Urinary bladder (tissue), 4 donors: Measurements from ENCODE around the gene HTRA3. TPM values are rescaled to one million over a fixed set of nuclear protein-coding genes. Genes with fewer than 3 reads are reported as not detected.

ENCODE experiments used
- DNase-seq: peaks from one replicate; pipeline ENCODE4 v3.0.0-alpha.2; 2015; ENCODE audit errors: extremely low spot score
- H3K27ac ChIP-seq: one replicate; pipeline ENCODE4 v1.5.1; 2013; ENCODE audit warnings: low read depth, mild to moderate bottlenecking, moderate library complexity
- H3K36me3 ChIP-seq: one replicate; pipeline ENCODE4 v1.6.1; 2013; ENCODE audit warnings: mild to moderate bottlenecking, moderate library complexity; ENCODE audit not compliant: insufficient read depth
- H3K4me1 ChIP-seq: one replicate; pipeline ENCODE4 v1.6.1; 2013; ENCODE audit warnings: mild to moderate bottlenecking, moderate library complexity; ENCODE audit not compliant: insufficient read depth
- H3K4me3 ChIP-seq: one replicate; pipeline ENCODE4 v1.5.1; 2013; ENCODE audit warnings: low read depth, low read length
- WGBS: extraction: QIAGEN DNeasy Blood & Tissue Kit; methylation state at CpG from one replicate; pipeline ENCODE4 v1.1.7; 2013; 5-methylcytosine and 5-hydroxymethylcytosine counted together
- polyA plus RNA-seq: library from polyadenylated mRNA; stranded (reverse); fragments of 200-250 nt; gene quantifications from one replicate; pipeline ENCODE4 v1.2.3, GENCODE V29; 2013
- total RNA-seq: library from RNA; depleted of rRNA; stranded (reverse); fragments of >200 nt; gene quantifications from one replicate; pipeline ENCODE4 v1.2.3, GENCODE V29; 2014
- donor health status: healthy with polysubstance abuse.
- donor health status: healthy.

Gene HTRA3
- total and polyA plus RNA-seq, 2 donors = 37.0 to 49.2 TPM

DNA sequence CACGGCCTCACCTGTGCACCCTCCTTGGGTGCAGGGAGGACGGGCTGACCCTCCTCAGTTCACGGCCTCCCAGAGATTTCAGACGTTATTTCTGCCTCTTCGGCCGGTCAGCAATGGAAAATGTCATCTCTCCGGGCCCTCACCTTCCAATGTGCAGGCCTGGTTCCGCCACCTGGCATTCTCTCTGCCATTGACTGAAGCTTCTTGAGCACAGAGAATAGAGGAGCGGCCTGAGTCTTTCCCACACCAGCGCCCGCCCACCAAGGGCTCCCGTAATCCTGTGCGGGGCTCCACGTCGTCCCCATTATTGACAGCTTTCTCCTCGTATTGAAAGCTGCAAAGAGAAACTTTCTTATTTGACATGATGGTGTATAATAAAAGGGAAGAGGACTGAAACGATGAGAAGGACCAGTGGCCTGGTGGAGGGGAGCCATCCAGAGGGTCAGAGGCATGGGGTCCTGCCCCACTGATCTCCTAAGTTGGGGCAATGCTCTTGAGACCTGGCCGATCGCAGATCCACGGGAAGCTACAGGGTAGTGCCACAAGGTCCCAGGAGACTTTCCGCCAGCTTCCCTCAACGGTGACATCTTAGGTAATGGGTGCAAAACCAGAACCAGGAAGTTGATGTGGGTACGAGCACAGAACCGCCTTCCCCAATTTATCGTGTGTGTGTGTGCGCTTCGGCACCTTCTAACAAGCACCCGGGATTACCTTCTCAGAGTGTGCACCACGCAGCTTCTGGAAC lies 20.6 kb downstream of the HTRA3 start:
- no peaks in the 10 kb centered on the region for H3K36me3 ChIP-seq
- no peak for DNase-seq
- WGBS = 91% methylated on average over 29 of the region's 29 CpGs
- H3K4me1 ChIP-seq = no peaks in the 10 kb centered on the region
- H3K4me3 ChIP-seq = no peak overlapping the region
- H3K27ac ChIP-seq = no peak overlapping the region

DNA sequence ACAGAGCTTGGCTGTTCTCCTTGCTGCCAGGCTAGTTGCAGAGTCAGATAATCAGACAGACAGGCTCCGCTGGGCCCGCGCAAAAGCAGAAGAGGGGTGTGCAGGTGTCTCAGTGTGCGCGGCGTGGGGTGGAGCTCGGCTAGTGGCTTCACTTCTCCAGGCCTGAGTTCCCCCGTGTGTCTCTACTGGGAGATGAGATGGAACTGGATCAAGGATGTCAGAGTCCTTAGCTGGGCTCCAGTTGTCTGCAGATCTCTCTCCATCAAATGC lies 21.1 kb downstream of the HTRA3 start:
- DNase-seq = no peak
- WGBS = 79% methylated on average over 8 of the region's 8 CpGs

DNA sequence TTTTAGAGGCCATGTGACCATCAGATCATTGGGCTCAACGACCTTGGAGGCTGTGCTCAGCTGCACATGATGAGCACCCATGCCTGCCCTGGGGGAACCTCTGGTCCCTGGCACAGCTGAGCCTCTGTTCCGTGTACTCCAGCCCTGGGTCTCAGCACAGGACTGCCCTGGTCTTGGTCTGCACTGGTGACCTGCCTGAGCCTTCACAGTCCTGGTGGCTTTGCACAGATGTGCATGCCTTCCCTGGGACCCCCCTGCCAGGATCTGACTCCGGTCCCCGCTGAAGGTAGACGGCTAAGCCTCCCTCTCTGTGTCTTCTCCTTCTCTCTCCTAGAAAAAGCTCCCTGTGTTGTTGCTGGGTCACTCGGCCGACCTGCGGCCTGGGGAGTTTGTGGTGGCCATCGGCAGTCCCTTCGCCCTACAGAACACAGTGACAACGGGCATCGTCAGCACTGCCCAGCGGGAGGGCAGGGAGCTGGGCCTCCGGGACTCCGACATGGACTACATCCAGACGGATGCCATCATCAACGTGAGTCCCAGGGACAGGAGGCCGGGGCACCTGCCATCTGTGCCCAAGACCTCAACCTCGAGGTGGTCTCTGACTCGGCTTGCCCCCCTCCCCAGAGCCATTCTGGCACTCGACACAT lies 21.6 kb downstream of the HTRA3 start:
- no peak overlapping the region for H3K27ac ChIP-seq
- no peak overlapping the region for H3K4me3 ChIP-seq
- DNase-seq = no peak
- H3K36me3 ChIP-seq = no peaks in the 10 kb centered on the region
- no peaks in the 10 kb centered on the region for H3K4me1 ChIP-seq
- WGBS = 90% methylated on average over 21 of the region's 21 CpGs

More for the DNA sequence above, 21.1 kb downstream of the HTRA3 start:
- H3K4me1 ChIP-seq = no peaks in the 10 kb centered on the region
- H3K4me3 ChIP-seq = no peak overlapping the region
- H3K36me3 ChIP-seq = no peaks in the 10 kb centered on the region
- no peak overlapping the region for H3K27ac ChIP-seq

DNA sequence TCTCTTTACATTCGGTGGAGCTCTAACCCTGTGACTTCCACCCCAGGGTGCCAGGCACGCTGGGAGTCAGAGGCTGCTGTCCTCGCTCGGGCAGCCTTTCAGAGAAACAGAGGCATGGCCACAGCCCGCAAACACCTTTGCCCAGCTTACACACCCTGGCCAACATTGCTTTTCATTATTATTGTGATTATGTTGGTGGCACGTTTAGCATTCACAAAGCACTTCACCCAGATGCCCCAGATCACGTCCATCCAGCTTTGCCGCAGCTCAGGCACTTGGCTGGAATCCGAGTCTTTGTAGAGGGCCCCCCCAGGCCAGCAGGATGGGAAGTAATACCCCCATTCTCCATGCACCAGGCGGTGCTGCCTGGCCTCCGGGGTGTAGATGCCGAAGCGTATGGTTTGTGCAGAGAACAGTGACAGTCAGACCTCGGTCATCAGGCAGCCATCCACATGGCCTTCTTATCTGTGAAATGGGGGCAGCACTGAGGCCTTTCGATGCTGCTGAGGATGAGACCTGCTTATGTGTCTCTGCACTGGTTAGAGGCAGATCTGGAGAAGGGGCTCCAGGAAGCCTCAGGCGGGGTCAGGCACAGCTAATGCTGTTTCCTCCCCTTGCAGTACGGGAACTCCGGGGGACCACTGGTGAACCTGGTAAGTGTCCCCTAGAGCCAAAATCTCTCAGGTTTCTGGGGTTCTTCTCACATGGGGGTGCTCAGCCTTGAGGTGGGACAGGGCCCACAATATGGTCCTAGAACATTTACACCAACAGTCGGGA lies 22.3 kb downstream of the HTRA3 start:
- DNase-seq = no peak
- Histone ChIP-seq H3K4me3 (no peak overlapping the region), H3K36me3 (no peaks in the 10 kb centered on the region), H3K27ac (no peak overlapping the region), H3K4me1 (no peaks in the 10 kb centered on the region)
- WGBS = 92% methylated on average over 19 of the region's 19 CpGs

DNA sequence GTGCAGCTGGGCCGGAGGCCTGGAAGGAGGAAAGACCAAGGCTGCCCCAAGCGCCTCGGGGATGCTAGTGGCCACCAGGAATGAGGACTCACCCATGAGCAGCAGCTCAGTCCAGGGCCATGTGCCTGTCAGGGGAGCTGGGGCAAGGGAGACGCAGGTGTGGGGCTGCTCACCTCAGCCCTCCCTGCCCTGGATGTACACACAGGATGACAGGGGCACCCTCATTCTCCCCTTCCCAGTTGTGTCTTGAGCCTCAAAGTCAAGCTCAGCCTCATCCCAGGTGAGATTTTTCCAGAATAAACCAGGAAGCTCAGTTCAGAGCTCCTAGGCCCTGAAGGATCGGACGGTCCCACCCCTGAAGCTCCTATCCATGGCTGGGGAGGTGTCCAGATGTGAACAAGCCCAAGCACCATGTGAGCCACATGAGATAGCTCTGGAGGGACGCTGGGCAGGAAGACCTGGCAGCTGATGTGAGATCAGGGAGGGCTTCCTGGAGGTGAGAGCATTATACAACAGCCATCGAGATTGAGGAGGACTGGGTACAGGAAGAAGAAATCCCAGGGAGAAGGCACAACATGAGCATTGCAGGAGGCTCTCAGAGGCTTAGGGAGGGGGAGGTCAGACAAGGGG lies 23.0 kb downstream of the HTRA3 start:
- WGBS = 93% methylated on average over 8 of the region's 8 CpGs
- Histone ChIP-seq H3K4me3 (no peak overlapping the region), H3K36me3 (no peaks in the 10 kb centered on the region), H3K4me1 (no peaks in the 10 kb centered on the region), H3K27ac (no peak overlapping the region)
- no peak for DNase-seq

DNA sequence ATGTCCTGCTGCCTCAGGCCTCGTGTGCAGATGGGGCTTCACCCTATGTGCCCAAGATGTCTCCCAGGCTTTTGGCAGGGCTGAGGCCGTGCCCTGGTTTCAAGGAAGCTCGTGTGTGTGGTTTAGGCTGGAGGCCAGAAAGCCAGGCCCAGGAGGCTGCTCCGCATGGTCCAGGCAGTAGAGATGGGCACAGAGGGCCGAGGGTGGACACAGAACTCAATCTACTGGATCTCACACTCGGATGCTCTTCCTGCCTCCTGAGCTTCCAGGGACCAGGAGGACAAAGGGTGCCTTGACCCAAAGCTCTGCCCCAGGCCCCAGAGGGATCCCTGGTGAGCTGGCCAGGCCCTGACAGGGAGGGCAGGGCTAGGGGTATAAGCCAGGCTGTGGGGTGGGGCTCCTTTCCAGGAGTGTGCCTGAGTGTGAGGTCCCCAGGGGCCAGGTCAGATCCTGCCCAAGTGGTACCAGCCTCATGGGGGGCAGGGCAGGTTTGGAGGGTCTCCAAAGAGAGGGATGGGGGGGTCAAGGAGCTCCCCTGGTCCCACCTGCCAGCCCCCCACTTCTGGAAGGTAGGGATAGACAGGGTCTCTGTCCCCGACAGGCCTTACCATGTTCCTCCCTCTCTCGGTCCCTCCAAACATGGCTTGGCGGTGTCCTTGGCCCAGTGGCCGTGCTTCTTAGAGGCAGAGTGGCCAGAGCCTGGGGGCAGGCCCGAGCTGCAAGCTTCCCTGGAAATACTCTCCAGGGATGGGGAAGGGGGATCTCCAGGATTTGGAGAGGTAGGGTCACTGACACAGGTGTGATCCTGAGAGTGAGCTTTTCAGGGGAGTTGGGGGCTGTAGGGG lies 23.8 kb downstream of the HTRA3 start:
- Histone ChIP-seq H3K27ac (no peak overlapping the region), H3K4me1 (no peaks in the 10 kb centered on the region), H3K4me3 (no peak overlapping the region), H3K36me3 (no peaks in the 10 kb centered on the region)
- 85% methylated on average over 11 of the region's 11 CpGs for WGBS
- DNase-seq = no peak

DNA sequence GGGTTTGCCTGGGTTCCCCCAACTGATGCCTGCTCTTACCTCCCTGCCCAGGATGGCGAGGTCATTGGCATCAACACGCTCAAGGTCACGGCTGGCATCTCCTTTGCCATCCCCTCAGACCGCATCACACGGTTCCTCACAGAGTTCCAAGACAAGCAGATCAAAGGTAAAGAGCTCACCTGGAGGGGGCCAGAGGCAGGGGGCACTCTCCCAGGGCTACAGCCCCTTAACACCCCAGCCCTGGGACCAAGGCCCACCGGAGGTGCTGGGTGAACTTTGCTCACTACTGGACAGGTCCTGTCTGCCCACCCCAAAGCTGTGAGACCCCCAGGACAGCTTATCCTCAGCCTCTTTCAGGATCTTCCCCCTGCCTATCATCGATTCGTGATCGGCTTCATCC lies 24.5 kb downstream of the HTRA3 start:
- Histone ChIP-seq H3K4me1 (no peaks in the 10 kb centered on the region), H3K27ac (no peak overlapping the region), H3K36me3 (no peaks in the 10 kb centered on the region), H3K4me3 (no peak overlapping the region)
- no peak for DNase-seq
- 98% methylated on average over 9 of the region's 9 CpGs for whole genome bisulfite sequencing

DNA sequence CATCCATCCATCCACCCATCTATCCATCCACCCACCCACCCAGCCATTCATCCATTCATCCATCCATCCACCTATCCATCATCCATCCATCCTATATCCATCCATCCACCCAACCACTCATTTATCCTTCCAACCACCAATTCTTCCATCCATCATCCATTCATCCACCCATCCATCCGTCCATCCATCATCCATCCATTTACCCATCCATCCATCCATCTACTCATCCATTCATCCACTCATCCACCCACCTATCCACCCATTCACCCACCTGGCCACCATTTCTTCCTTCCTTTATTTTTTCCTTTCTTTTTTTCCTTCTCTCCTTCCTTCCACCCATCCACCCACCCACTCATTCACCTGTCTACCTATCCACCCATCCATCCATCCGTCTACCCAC lies 25.2 kb downstream of the HTRA3 start:
- no peak for DNase-seq
- Histone ChIP-seq H3K4me1 (no peaks in the 10 kb centered on the region), H3K36me3 (no peaks in the 10 kb centered on the region), H3K4me3 (no peak overlapping the region), H3K27ac (no peak overlapping the region)
- 92% methylated on average over 2 of the region's 2 CpGs for WGBS

DNA sequence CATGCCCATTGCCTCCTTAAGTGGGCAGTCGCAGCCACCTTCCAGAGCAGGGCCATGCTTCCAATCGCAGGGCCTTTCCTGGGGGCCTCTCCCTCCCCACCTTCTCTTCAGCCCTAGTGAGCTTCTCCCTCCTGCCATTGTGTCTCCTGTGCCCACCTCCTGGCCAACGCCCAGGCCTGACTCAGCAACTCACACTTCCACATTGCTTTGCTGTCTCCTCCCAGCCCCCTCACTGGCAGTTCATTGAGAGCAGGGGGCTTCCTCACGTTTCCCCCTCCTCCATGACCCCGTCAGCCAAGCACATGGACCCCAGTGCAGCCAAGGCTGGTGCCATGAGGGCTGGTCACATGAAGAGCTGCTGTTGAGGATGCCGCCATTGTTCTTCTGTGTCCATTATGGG lies 25.9 kb downstream of the HTRA3 start:
- DNase-seq = no peak
- H3K4me1 ChIP-seq = no peaks in the 10 kb centered on the region
- 90% methylated on average over 6 of the region's 6 CpGs for WGBS
- no peak overlapping the region for H3K4me3 ChIP-seq
- H3K36me3 ChIP-seq = no peaks in the 10 kb centered on the region
- H3K27ac ChIP-seq = no peak overlapping the region

DNA sequence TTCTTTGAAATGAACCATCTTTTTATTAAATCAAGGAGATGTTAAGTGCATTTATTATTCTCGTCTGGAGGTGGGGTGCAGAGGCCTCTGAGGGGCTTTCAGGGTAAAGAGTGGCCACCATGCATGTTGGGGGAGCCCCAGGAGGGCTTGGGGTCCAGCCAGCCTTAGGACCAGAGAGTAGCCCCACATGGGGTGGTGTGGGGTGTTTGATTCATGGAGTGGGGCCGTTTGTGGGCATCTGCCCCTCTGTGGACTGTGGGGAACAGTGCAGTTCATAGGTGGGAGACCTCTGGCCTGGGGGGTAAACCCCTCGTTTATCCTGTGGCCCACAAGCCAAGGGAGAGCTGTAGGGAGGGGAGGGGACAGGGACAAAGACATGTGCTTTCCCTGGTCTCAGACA lies 26.9 kb downstream of the HTRA3 start:
- Histone ChIP-seq H3K4me3 (no peak overlapping the region), H3K36me3 (no peaks in the 10 kb centered on the region), H3K4me1 (no peaks in the 10 kb centered on the region), H3K27ac (no peak overlapping the region)
- WGBS = 64% methylated on average over 3 of the region's 3 CpGs
- no peak for DNase-seq

DNA sequence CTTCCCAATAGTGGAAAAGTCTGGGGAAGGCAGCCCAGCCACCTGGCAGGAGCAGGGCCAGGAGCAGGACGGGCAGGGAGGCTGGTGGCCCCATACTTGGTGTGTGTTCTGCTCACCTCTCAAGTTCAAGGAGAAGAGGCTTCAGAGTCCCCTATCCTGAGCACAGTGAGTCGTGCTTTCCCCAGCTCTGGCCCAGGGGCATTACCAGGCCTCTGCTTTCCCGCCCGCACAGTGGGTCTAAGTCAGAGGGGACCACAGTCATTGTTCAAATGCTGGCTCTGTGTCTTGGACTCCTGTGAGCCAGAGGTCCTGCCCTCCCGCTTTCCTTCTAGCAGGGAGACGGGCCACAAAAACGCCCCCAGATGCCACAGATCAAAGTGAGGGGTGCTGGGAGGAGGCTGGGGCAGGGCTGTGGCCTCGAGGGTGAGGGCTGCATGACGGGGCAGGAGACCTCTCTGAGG lies 27.6 kb downstream of the HTRA3 start:
- no peak overlapping the region for H3K27ac ChIP-seq
- no peak for DNase-seq
- H3K36me3 ChIP-seq = no peaks in the 10 kb centered on the region
- H3K4me3 ChIP-seq = no peak overlapping the region
- H3K4me1 ChIP-seq = no peaks in the 10 kb centered on the region
- WGBS = 93% methylated on average over 9 of the region's 9 CpGs

DNA sequence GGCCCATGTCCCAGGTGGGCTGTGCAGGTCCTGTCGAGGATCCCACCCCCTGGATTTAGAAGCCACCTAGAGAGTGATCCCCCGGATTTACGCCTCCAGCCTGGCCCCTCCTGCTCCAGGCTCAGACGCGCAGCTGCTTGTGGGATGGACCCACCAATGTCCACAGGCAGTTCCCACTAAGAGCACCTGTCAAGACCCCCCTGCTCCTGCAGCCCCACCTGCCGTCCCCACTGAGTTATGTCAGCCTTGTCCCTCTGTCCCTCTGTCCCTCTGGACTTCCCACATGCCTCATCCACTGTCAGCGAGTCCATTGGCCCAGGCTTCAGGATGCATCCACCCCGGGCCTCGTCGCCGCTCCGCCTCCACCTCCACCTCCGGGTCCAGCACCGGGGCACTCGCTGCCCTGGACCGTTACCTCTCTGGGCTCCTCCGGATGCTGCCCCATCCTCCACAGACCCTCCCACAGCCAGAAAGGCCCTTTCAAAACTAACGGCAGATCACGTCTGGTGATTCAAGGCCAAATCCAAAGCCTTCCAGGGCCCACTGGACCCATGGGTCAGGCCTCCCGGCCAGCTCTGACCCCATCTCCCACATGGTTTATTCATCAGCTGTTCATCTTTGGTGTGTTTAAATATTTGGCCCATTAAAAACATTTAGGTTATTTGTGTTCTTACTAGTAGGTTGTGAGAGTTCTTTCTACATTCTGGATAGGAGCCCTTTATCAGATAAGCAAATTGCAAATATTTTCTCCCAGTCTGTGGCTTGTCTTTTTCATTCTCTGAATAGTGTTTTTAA lies 28.3 kb downstream of the HTRA3 start:
- Histone ChIP-seq H3K36me3 (no peaks in the 10 kb centered on the region), H3K4me1 (no peaks in the 10 kb centered on the region), H3K4me3 (no peak overlapping the region), H3K27ac (no peak overlapping the region)
- WGBS = 73% methylated on average over 20 of the region's 20 CpGs
- DNase-seq = no peak
